Prostate gland (tissue), 2 donors: ENCODE results near the gene MYBPHL.

ENCODE experiments used
- POLR2A ChIP-seq: fragments of 450-650 bp; IDR thresholded peaks from one replicate; pipeline ENCODE4 v1.6.1; 2016; ENCODE audit warnings: antibody characterized with exemption, mild to moderate bottlenecking
- POLR2AphosphoS5 ChIP-seq: sonication (generic); formaldehyde crosslinking; IDR thresholded peaks from one replicate; pipeline ENCODE4 v1.6.1; 2017; ENCODE audit warnings: antibody characterized with exemption
- TF ChIP-seq, protein P1 (sequence below), 4 experiments: fragments of 200-600 bp in 2 of 4; fragments of 450-650 bp in 2 of 4; sonication (generic) in 2 of 4; IDR thresholded peaks; 1 replicate in 3 of 4; 2 replicates in 1 of 4; pipeline ENCODE4 v1.5.1; 2016 to 2019; ENCODE audit warnings: antibody characterized with exemption in 4 of 4, mild to moderate bottlenecking in 2 of 4, moderate library complexity in 2 of 4

GRCh38 chr1:109300650-109301151 is 6.1 kb downstream of the MYBPHL start:
- TF ChIP-seq, protein P1, sequence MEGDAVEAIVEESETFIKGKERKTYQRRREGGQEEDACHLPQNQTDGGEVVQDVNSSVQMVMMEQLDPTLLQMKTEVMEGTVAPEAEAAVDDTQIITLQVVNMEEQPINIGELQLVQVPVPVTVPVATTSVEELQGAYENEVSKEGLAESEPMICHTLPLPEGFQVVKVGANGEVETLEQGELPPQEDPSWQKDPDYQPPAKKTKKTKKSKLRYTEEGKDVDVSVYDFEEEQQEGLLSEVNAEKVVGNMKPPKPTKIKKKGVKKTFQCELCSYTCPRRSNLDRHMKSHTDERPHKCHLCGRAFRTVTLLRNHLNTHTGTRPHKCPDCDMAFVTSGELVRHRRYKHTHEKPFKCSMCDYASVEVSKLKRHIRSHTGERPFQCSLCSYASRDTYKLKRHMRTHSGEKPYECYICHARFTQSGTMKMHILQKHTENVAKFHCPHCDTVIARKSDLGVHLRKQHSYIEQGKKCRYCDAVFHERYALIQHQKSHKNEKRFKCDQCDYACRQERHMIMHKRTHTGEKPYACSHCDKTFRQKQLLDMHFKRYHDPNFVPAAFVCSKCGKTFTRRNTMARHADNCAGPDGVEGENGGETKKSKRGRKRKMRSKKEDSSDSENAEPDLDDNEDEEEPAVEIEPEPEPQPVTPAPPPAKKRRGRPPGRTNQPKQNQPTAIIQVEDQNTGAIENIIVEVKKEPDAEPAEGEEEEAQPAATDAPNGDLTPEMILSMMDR (IDR thresholded peaks at IDR 0.05): no peak
- TF ChIP-seq POLR2A: no peak
- TF ChIP-seq POLR2AphosphoS5: no peak
